GM18508 (cell line): Measurements from ENCODE around the gene PABPN1L.
"Not testable (repeated sequence)": the region's sequence is repeated elsewhere in the genome, so short reads cannot be mapped to it uniquely, and the experiment has no call there.

Experiments used
- ATAC-seq: cut with Tn5 transposase; IDR thresholded peaks from one replicate; pipeline ENCODE4 v1.9.1; 2021; ENCODE audit warnings: moderate number of reproducible peaks; ENCODE audit not compliant: insufficient read depth, unreplicated experiment

Gene PABPN1L

DNA sequence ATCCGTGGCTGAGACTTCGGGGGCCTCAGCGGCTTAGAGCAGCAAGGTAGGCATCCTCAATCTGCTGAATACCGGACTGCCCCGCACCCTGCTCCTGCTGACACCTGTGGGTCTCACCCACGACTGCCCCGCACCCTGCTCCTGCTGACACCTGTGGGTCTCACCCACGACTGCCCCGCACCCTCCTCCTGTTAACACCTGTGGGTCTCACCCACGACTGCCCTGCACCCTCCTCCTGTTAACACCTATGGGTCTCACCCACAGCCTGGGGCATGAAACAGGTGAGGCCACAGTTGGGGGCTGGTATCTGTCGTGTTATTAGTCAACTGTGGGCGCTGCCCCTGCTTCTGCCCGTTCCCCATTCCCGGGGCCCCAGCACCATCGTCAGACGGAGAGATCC lies 36.3 kb upstream of the PABPN1L start:
- ATAC-seq = no peak

DNA sequence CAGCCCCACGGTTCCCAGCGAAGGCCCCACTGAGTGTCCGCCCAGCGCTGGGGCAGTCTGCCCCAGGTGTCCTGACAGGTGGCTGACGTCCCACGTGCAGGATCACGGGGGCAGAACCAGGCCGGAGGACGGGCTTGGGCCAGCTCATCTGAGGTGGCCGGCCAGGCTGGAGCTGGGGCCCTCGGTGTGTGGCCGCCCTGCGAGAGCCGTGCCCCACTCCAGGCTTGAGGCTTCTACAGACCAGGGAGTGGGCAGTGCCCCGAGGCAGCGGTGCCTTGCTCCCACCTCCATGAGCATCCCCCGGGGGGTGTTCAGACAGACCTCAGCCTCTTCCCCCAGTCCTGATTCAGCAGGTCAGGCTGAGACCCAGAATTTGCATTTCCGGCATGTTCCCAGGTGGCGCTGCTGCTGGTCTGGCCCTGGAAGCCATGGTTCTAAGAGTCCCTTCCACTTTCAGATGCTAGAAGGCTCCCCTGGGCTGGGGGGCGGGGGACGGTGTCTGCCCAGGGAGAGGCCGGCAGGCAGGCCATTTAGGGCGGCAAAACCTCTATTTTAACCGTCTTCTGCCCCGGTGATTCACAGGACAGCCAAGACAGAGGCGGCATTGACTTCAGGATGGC lies 35.4 kb upstream of the PABPN1L start:
- no peak for ATAC-seq

- no peak for ATAC-seq
Measured at GRCh38 chr16:88900662-88901052, 34.2 kb upstream of the PABPN1L start.

DNA sequence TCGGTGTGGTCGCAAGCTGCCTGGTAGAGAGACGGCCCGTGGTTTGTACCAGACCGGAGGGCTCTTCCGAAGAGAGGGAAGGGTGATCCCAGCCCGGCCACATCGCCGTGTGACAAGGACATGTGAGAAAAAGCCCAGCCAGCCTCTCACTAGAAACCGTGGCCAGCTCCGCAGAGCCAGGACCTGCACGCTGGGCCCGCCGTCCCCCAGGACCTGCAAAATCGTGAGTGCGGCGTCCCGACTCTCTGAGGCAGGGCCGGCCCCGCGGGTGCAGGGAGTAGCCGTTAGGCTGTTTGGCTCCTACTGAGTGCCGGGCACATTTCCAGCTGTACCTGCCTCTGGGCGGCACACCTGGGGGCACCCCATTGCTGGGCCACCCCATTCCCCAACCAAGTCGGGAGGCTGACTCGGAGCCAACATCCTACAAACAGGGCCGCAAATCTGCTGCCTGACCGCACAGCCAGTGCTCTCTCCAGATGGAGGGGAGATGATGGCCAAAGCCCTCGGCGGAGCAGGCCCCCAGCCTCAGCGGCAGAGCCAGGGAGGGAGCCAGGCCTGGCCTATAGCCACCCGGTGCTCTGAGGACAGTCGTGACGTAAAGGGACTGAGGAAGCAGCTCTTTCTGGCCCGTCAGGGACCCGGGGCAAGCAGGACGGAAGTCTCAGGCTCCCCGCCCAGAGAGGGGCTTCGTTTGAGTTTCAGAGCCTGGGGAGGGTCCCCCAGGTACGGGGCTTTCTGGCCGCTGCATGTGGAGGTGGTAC lies 33.6 kb upstream of the PABPN1L start:
- ATAC-seq = no peak

DNA sequence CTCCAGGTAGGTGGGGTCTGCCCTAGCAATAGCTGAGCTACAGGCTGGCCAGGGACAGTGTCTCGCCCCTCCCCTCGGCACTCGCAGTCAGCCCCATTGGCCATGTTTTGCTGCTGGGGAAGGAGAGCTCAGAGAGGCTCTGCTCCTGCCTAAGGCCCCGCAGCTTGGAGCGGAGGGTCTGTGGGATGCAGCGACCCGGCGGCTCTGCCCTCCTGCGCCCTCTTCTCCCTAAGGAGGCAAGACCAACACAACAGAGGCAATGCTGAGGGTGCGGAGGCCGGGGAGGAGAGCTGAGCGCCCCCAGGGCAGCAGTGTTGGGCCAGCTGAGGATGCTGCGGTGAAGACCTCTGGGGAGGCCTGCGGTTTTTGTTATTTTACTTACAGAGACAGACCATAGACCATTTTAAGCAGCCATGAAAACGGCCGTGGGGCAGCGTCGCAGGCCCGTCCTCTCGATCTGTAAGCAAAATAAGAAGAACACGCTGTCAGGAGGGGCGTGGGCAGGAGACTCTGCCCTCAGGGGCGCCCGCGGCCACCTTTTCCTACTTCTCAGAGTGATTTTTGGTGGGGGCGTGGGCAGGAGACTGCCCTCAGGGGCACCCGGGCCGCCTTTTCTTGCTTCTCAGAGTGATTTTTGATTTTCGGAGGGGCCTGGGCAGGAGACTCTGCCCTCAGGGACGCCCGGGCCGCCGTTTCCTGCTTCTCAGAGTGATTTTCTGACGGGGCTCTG lies 31.4 kb upstream of the PABPN1L start:
- ATAC-seq = no peak

GRCh38 chr16:88896238-88897070 lies 30.0 kb upstream of the PABPN1L start:
- ATAC-seq = no peak

- no peak for ATAC-seq
Measured at GRCh38 chr16:88895335-88895734, 28.9 kb upstream of the PABPN1L start.

DNA sequence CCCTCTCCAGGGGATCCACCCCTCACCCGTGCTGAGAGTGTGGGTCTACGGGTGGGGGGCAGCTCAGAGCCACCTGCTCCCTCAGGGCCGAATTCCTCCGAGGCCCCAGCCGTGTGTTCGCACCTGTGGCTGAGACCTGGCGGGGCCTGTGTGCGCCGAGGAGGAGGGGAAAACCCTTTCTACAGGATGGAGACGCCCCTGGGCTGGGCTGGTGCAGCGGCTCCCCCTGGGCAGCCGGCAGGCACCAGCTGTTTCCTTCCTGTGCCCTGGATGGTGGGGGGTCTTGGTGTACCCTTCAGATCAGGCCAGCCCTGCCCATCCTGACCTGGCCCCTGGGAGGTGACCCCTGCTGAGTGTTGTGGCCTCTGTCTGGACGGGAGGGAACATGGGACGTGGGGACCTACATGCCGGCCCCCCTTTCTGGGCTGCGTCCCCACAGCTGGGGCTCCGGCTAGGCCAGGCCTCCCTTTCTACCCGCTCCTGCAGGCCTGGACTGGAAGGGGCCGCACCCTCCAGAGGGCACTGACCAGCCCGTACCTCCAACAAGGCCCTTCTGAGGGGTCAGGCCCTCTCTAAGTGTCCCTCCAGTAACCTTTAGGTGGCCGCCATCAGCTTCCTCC lies 28.3 kb upstream of the PABPN1L start:
- no peak for ATAC-seq

GRCh38 chr16:88894266-88894665 lies 27.8 kb upstream of the PABPN1L start:
- ATAC-seq = not testable (repeated sequence)

DNA sequence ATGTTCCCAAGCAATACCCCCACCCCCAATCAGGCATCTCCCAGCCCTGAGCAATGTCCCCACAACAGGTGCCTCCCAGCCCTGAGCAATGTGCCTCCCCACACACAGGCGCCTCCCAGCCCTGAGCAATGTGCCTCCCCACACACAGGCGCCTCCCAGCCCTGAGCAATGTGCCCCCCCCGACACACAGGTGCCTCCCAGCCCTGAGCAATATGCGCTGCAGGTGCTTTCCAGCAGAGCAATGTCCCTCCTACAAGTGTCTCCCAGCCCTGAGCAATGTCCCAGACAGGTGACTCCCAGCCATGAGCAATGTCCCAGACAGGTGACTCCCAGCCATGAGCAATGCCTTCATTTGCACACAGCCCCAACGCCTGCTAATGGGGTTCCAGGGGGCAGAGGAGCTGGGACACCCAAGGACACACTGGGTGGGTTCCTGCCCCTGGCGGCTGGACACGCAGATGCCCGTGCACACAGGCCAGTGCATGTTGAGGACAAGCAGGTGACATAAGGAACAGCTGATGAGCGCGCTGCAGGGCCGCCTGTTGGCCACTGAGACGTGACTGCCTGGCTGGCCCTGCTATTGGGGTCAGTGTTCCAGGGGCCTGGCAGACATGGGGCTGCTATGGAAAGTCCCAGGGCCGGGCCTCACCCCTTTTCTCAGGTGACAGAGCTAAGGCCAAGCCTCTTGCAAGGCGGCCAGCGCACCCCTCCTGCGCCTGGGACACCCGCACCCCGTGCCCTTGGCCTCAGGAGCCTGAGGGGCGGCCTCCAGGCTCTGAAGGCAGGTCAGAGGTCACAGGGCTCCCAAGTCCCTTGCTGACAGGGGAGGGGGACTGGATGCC lies 26.9 kb upstream of the PABPN1L start:
- no peak for ATAC-seq

GRCh38 chr16:88892065-88892464 lies 25.6 kb upstream of the PABPN1L start:
- no peak for ATAC-seq

DNA sequence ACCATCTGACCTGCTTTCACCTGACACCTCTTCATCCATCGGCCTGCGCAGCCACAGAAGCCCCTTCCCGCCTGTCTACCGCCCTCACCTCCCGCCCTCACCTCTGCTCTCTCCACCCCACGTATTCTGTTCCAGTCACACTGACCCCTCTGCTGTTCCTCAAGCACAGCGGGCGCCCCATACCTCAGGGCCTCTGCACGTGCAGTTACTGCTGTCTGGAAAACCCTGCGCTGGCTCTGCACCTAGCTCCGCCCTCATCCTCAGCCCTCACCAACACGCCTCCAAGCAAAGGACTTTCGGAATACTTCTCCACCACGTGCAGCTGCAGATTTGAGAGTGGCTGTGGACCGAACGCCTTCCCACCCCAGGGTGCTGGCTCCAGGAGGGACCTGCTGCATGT lies 24.6 kb upstream of the PABPN1L start:
- no peak for ATAC-seq

DNA sequence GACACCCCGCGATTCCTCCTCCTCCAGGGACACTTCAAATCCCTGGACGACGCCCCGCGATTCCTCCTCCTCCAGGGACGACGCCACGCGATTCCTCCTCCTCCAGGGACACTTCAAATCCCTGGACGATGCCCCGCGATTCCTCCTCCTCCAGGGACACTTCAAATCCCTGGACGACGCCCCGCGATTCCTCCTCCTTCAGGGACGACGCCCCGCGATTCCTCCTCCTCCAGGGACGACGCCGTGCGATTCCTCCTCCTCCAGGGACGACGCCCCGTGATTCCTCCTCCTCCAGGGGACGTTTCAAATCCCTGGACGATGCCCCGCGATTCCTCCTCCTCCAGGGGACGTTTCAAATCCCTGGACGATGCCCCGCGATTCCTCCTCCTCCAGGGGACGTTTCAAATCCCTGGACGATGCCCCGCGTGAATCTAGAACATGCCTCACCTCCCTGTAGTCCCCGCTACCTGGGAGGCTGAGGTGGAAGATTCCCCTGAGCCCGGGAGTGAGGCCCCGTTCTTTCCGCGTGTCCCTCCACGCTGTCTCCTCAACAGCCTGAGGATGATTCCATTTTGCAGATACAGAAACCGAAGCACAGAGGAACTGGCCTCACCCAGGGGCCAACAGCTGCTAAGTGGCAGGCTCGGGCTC lies 23.4 kb upstream of the PABPN1L start:
- not testable (repeated sequence) for ATAC-seq

DNA sequence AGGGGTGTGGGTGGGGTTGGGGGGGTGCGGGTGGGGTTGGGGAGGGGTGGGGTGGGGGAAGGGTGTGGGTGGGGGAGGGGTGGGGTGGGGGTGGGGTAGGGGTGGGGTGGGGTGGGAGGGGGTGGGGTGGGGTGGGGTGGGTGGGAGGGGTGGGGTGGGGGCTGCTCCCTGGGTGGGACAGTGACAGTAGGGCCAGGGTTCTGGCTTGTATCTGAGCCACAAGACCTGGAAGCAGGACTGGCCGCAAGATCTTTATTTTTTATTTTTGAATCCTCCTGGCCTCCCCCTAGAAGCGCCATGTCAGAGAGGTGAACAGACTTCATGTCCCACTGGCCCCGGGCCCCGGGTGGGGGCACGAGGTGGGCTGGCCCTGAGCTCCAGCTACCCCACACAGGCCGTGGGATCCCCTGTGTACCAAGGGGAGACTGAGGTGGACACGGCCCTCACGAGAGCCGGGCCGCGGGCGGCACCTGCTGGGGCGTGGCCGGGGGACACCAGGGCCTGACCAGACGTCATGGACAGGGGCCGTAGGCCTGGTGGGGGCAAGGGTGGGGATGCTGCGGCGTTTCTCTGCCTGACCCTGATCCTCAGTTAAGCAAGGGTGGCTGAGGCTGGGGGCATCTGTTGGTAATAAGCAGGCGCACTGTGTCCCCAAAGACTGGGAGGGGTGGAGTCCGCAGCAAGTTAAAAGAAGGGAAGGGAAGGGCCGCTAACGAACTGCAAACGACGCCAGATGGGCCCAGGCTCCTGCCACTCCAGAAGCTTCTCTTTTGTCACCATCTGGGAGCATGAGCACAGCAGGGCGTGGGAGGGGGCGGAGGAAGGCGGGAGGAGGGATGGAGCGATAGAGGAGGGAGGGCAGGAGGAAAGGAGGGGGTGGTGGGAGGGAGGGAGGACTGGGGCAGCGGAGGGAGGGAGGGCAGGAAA lies 22.3 kb upstream of the PABPN1L start:
- no peak for ATAC-seq

DNA sequence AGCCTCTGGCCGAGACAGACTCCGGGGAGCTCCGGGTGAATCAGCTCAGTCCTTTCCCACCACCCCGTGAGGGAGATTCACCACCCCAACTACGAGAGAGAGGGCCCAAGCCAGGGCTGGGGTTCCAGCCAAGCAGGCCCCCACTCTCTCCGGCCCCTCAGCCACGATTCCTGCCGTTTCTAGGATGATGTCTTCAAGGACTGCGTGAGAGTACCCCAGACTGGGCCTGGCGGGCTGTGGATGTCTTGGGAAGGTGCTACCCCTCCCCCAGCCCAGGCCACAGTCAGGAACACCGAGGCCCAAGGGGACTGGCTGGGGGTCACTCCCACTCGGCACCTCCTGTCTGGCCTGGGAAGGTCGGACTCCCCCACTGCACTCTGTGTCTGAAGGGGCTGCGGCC lies 21.6 kb upstream of the PABPN1L start:
- no peak for ATAC-seq

DNA sequence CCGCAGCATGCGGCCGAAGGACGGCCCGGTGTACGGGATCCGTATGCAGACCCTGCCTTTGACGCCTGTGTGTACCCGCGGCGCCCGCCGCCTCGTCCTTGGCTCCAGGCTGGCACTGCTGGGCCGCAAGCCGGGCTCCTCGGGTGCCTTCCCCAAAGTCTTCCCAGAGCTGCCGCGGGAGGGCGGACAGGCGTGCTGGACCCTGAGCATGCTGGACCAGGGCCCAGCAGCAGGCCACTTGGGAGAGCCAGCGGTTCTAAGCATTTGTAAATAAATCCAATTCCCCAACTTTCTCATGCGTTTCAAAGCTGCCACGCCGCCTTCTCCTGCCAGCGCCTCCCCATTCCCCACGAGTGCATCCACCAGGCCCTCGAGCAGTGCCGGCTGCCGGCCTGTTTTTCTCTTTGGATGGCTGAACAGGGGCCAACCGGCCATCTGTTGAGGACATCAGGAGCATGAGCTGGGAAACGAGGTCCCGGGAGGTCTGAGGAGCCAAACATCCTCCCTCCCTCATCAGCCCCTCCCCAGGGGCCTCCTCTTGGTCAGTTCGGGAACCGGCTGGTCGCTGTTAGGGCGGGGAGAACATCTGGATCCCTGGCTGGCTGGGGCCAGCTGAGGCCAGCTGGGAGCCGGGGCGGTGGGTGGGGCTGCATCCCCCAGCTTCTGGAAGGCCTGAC lies 20.5 kb upstream of the PABPN1L start:
- no peak for ATAC-seq

GRCh38 chr16:88886420-88886844 lies 20.0 kb upstream of the PABPN1L start:
- no peak for ATAC-seq
